HepG2 (cell line): Measurements from ENCODE around the gene ARMC5. TPM values are rescaled to one million over a fixed set of nuclear protein-coding genes. Genes with fewer than 3 reads are reported as not detected.
A peak's percentile ranks its signal among the peaks of the same experiment; 100 is the strongest.

Source experiments
- CENPX ChIP-seq: sonication (generic); formaldehyde crosslinking; IDR thresholded peaks from 2 replicates; pipeline ENCODE4 v1.9.0; 2021; ENCODE audit warnings: mild to moderate bottlenecking, missing genetic modification reagents, moderate library complexity
- GTF2F1 ChIP-seq: fragments of 150-350 bp; IDR thresholded peaks from 2 replicates; pipeline ENCODE4 v1.6.1; 2014; ENCODE audit warnings: low read length
- HCFC1 ChIP-seq: fragments of 150-350 bp; IDR thresholded peaks from 2 replicates; pipeline ENCODE4 v1.6.1; 2014; ENCODE audit warnings: low read depth, low read length
- HOMEZ ChIP-seq: IDR thresholded peaks from 2 replicates; pipeline ENCODE4 v1.6.1; 2016; ENCODE audit warnings: low read depth
- JUN ChIP-seq: sonication (generic); formaldehyde crosslinking; IDR thresholded peaks from 2 replicates; pipeline ENCODE4 v1.4.0; 2020; ENCODE audit warnings: mild to moderate bottlenecking, missing genetic modification reagents
- POLR2AphosphoS5 ChIP-seq: IDR thresholded peaks from 2 replicates; pipeline ENCODE4 v1.6.1; 2012; ENCODE audit warnings: low read depth, low read length
- SIX4 ChIP-seq: sonication (generic); formaldehyde crosslinking; IDR thresholded peaks from 2 replicates; pipeline ENCODE4 v1.4.0; 2020; ENCODE audit warnings: missing genetic modification reagents
- SP1 ChIP-seq, 2 experiments: fragments of 450-650 bp in 1 of 2; sonication (generic) in 1 of 2; formaldehyde crosslinking in 1 of 2; IDR thresholded peaks; 2 replicates each; pipeline versions ENCODE4 v1.4.0 to v1.6.1; 2016 to 2020; ENCODE audit warnings: missing genetic modification reagents in 1 of 2
- THAP8 ChIP-seq: sonication (generic); formaldehyde crosslinking; IDR thresholded peaks from 2 replicates; pipeline ENCODE4 v1.5.1; 2020; ENCODE audit warnings: missing genetic modification reagents, mild to moderate bottlenecking, borderline replicate concordance
- ZFX ChIP-seq: sonication (generic); formaldehyde crosslinking; IDR thresholded peaks from 2 replicates; pipeline ENCODE4 v1.4.0; 2020; ENCODE audit warnings: mild to moderate bottlenecking, low read depth, missing genetic modification reagents, moderate library complexity
- ZNF235 ChIP-seq: sonication (generic); formaldehyde crosslinking; IDR thresholded peaks from 2 replicates; pipeline ENCODE4 v1.8.1; 2023; ENCODE audit warnings: mild to moderate bottlenecking, missing genetic modification reagents, borderline replicate concordance
- ZNF430 ChIP-seq: sonication (generic); formaldehyde crosslinking; IDR thresholded peaks from 2 replicates; pipeline ENCODE4 v1.9.0; 2021; ENCODE audit warnings: mild to moderate bottlenecking, missing genetic modification reagents
- ZNF549 ChIP-seq: sonication (generic); formaldehyde crosslinking; IDR thresholded peaks from 2 replicates; pipeline ENCODE4 v1.5.0; 2020; ENCODE audit warnings: missing genetic modification reagents
- ZNF577 ChIP-seq: sonication (generic); formaldehyde crosslinking; IDR thresholded peaks from 2 replicates; pipeline ENCODE4 v1.4.0; 2020; ENCODE audit warnings: mild to moderate bottlenecking, low read depth, missing genetic modification reagents, borderline replicate concordance
- ZNF75D ChIP-seq: sonication (generic); formaldehyde crosslinking; IDR thresholded peaks from 2 replicates; pipeline ENCODE4 v1.8.1; 2023; ENCODE audit warnings: missing genetic modification reagents, mild to moderate bottlenecking, borderline replicate concordance
- ZNF766 ChIP-seq: sonication (generic); formaldehyde crosslinking; IDR thresholded peaks from 2 replicates; pipeline ENCODE4 v1.5.0; 2020; ENCODE audit warnings: missing genetic modification reagents, borderline replicate concordance
- ZSCAN22 ChIP-seq: sonication (generic); formaldehyde crosslinking; IDR thresholded peaks from 2 replicates; pipeline ENCODE4 v1.4.0; 2020; ENCODE audit warnings: mild to moderate bottlenecking, missing genetic modification reagents
- polyA plus RNA-seq, 8 experiments: library from polyadenylated mRNA; depleted of rRNA in 3 of 8; stranded (reverse) in 7 of 8; unstranded in 1 of 8; fragments of >200 nt; fragmentation: Illumina TruSeq in 4 of 8; extraction: Trizol in 4 of 8; gene quantifications; 2 replicates each; pipeline versions ENCODE4 v1.2.1 to v1.2.3, GENCODE V29; 2011 to 2016; ENCODE audit warnings: low read depth in 4 of 8, missing spikeins in 1 of 8, mixed read lengths in 1 of 8; ENCODE audit not compliant: insufficient read depth in 1 of 8
- total RNA-seq, 5 experiments: library from RNA; depleted of rRNA; stranded (reverse); fragments of >200 nt; fragmentation: Illumina TruSeq; extraction: Trizol; gene quantifications; 2 replicates each; pipeline ENCODE4 v1.2.3, GENCODE V29; 2016; ENCODE audit warnings: low read depth in 1 of 5
- TF ChIP-seq, protein P1 (sequence below): fragments of 450-650 bp; IDR thresholded peaks from 2 replicates; pipeline ENCODE4 v1.6.1; 2017; ENCODE audit warnings: mild to moderate bottlenecking
- TF ChIP-seq, protein P2 (sequence below): sonication (generic); formaldehyde crosslinking; conservative IDR thresholded peaks from 2 replicates; pipeline ENCODE4 v1.4.0; 2020; ENCODE audit warnings: mild to moderate bottlenecking, missing genetic modification reagents, moderate library complexity

ARMC5 gene
- total and polyA plus RNA-seq, 2 of the 13 experiments (the other 11 are each of a cell fraction or from before 2014, with no cell fraction given), result 10.8 to 22.3 TPM

DNA sequence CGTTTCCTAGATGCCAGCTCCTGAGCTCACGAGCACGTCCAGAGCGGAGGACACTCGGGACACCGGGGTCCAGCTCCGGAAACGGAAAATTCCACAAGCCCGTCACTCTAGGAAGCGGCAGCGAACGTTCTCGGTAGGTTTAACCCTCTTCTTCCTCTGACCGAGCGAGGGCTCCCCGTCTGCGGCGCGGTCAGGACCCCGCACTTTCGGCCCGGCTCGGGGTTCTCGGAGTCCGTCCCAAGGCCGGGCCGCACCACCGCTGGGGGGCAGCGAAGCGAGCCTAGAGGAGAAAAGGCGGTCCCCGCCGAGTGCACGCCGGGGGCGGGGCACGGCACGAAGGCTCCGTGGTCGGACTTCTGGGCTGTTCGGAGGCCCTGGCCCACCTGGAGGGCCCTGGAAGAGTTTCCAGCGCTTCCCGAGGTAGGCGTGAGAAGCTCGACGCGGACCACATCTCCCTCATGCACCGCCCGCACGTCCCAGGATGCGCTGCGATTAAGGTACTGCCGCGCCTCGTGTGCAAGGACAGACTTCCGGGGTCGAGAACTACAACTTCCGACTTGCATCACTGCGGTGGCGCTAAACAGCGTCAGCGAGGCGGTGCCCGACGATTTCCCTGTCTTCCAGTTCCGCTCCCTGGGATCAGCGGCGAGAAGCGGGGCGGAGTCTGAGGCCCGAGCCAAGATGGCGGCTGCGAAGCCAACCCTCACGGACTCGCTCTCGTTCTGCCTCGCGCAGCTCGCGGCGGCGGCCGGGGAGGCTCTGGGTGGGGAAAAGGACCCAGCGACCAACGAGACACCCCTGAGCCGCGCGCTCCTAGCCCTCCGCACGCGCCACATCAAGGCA is at the start of gene ARMC5 (continued):
- peak; percentile 94 for TF ChIP-seq ZFX (CRISPR knock-in tag)
- no peak; the same call in none of the 2 replicates for TF ChIP-seq JUN (CRISPR knock-in tag)
- no peak for TF ChIP-seq ZSCAN22 (CRISPR knock-in tag)
- TF ChIP-seq ZNF577, result peak; percentile 49; the same call in 1 of the 2 replicates
- TF ChIP-seq, protein P1, sequence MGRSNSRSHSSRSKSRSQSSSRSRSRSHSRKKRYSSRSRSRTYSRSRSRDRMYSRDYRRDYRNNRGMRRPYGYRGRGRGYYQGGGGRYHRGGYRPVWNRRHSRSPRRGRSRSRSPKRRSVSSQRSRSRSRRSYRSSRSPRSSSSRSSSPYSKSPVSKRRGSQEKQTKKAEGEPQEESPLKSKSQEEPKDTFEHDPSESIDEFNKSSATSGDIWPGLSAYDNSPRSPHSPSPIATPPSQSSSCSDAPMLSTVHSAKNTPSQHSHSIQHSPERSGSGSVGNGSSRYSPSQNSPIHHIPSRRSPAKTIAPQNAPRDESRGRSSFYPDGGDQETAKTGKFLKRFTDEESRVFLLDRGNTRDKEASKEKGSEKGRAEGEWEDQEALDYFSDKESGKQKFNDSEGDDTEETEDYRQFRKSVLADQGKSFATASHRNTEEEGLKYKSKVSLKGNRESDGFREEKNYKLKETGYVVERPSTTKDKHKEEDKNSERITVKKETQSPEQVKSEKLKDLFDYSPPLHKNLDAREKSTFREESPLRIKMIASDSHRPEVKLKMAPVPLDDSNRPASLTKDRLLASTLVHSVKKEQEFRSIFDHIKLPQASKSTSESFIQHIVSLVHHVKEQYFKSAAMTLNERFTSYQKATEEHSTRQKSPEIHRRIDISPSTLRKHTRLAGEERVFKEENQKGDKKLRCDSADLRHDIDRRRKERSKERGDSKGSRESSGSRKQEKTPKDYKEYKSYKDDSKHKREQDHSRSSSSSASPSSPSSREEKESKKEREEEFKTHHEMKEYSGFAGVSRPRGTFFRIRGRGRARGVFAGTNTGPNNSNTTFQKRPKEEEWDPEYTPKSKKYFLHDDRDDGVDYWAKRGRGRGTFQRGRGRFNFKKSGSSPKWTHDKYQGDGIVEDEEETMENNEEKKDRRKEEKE, result no peak
- TF ChIP-seq GTF2F1, result no peak
- TF ChIP-seq POLR2AphosphoS5, result peak; percentile 77
- TF ChIP-seq HOMEZ (CRISPR knock-in tag), result no peak
- TF ChIP-seq ZNF549, result 0 out of 2 replicates have a peak, but pooled peaks have one; percentile 22
- TF ChIP-seq ZNF430, result peak; percentile 93; the same call in 1 of the 2 replicates
- TF ChIP-seq THAP8 (CRISPR knock-in tag), result no peak
- no peak for TF ChIP-seq CENPX
- TF ChIP-seq, protein P2, sequence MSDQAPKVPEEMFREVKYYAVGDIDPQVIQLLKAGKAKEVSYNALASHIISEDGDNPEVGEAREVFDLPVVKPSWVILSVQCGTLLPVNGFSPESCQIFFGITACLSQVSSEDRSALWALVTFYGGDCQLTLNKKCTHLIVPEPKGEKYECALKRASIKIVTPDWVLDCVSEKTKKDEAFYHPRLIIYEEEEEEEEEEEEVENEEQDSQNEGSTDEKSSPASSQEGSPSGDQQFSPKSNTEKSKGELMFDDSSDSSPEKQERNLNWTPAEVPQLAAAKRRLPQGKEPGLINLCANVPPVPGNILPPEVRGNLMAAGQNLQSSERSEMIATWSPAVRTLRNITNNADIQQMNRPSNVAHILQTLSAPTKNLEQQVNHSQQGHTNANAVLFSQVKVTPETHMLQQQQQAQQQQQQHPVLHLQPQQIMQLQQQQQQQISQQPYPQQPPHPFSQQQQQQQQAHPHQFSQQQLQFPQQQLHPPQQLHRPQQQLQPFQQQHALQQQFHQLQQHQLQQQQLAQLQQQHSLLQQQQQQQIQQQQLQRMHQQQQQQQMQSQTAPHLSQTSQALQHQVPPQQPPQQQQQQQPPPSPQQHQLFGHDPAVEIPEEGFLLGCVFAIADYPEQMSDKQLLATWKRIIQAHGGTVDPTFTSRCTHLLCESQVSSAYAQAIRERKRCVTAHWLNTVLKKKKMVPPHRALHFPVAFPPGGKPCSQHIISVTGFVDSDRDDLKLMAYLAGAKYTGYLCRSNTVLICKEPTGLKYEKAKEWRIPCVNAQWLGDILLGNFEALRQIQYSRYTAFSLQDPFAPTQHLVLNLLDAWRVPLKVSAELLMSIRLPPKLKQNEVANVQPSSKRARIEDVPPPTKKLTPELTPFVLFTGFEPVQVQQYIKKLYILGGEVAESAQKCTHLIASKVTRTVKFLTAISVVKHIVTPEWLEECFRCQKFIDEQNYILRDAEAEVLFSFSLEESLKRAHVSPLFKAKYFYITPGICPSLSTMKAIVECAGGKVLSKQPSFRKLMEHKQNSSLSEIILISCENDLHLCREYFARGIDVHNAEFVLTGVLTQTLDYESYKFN (CRISPR knock-in tag), result no peak; the same call in 1 of the 2 replicates
- no peak for TF ChIP-seq ZNF75D (CRISPR knock-in tag)
- peak; percentile 90; the same call in 1 of the 2 replicates for TF ChIP-seq ZNF235 (CRISPR knock-in tag)
- peak; percentile 44; the same call in 1 of the 2 replicates for TF ChIP-seq SIX4 (CRISPR knock-in tag)
- peak; percentile 89 for TF ChIP-seq HCFC1
- no peak for TF ChIP-seq SP1 (IDR thresholded peaks at IDR 0.05)
- TF ChIP-seq SP1 (CRISPR knock-in tag; IDR thresholded peaks at IDR 0.05), result peak; percentile 82; the same call in 1 of the 2 replicates
- no peak; the same call in 1 of the 2 replicates for TF ChIP-seq ZNF766 (CRISPR knock-in tag)
